Measurements from ENCODE around the gene IMPG2. TPM values are rescaled to one million over a fixed set of nuclear protein-coding genes. Genes with fewer than 3 reads are reported as not detected.
"Not testable (repeated sequence)": the region's sequence is repeated elsewhere in the genome, so short reads cannot be mapped to it uniquely, and the experiment has no call there.

IMPG2 gene
- total RNA-seq (2014; rRNA removed; shearing (Covaris generic)) = 0.08 and 0.20 TPM in 2 replicates

GRCh38 chr3:101320475-101320874 lies at the start of gene IMPG2:
TSS of gene IMPG2 (minus strand) at chr3:101320575. CDS start at chr3:101320372, 203 bp downstream.
- DNase-seq = no peak
- peaks cover 20% of the 10 kb centered on the region for H3K4me1 ChIP-seq
- no peak within 1 kb of the TSS for H3K4me3 ChIP-seq

DNA sequence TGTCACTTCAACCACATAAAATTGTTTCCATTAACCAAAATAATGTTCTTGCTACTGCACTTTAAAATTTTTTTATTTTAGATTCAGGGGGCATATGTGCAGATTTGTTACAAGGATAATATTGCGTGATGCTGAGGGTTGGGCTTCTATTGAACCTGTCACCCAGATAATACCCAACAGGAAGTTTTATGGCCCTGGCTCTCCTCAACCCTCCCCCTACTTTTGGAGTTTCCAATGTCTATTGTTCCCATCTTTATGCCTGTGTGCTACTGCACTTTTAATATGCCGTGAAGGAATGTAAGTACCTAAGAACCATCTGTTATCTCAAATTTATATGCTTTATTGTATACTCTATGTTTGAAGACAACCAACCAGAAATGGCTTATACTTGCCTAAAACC lies 42.0 kb upstream of the IMPG2 start:
- Histone ChIP-seq H3K4me1 (peaks cover 15% of the 10 kb centered on the region), H3K9me3 (replicated peaks) (peaks cover 11% of the 10 kb centered on the region), H3K27me3 (no peaks in the 10 kb centered on the region), H3K36me3 (peaks cover 10% of the 10 kb centered on the region), H3K4me3 (no peak overlapping the region), H3K27ac (peak overlapping the region; percentile 61)
- peak; percentile 25 to 71 for DNase-seq

More at GRCh38 chr3:101320475-101320874, at the start of gene IMPG2:
- H3K9me3 ChIP-seq (replicated peaks) = no peaks in the 10 kb centered on the region
- no peaks in the 10 kb centered on the region for H3K27me3 ChIP-seq
- peak within 1 kb of the TSS; percentile 35 for H3K27ac ChIP-seq
- H3K36me3 ChIP-seq = no peaks in the 10 kb centered on the region; the same call in 1 of the 2 replicates

- no peak for DNase-seq
Observed at GRCh38 chr3:101351829-101352228, 31.5 kb upstream of the IMPG2 start.

DNA sequence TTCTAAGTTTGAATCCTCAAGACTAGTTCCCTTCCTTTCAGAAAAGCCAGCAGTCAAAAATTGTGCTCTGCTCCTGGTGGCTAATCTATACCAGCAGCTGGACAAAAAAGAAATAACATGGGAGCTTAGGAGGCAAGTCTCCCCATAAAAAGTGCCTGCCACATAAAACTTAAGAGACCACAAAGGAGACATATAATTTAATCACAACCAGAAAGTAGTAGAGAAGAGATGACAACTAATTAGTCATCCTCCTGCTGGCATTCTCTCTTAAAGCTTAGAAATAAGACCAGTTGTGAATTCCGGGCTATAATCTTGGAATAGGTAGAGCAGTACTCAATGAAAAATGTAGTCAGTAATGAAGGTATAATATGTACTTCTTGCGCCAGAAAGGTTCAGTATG lies 20.2 kb upstream of the IMPG2 start:
- Histone ChIP-seq H3K27ac (no peak overlapping the region), H3K4me1 (no peaks in the 10 kb centered on the region), H3K27me3 (no peaks in the 10 kb centered on the region), H3K9me3 (replicated peaks) (no peaks in the 10 kb centered on the region), H3K4me3 (no peak overlapping the region), H3K36me3 (peaks cover 22% of the 10 kb centered on the region)
- no peak for DNase-seq

More at GRCh38 chr3:101351829-101352228, 31.5 kb upstream of the IMPG2 start:
- Histone ChIP-seq H3K36me3 (peaks cover 6% of the 10 kb centered on the region; the same call in 1 of the 2 replicates), H3K9me3 (replicated peaks) (peaks cover 8% of the 10 kb centered on the region), H3K4me1 (no peaks in the 10 kb centered on the region), H3K27ac (no peak overlapping the region), H3K27me3 (no peaks in the 10 kb centered on the region), H3K4me3 (no peak overlapping the region)

DNA sequence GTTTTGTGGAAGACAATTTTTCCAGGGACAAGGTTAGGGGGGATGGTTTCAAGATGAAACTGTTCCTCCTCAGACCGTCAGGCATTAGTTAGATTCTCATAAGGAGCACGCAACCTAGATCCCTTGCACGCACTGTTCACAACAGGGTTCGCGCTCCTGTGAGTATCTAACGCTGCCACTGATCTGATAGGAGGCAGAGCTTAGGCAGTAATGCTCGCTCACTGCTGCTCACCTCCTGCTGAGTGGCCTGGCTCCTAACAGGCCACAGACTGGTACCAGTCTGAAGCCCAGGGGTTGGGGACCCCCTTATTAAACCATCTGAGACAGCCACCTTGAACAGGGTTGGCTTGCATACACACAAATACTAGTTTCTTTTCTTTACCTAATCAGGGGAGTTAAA lies 13.5 kb upstream of the IMPG2 start:
- Histone ChIP-seq H3K4me3 (no peak overlapping the region), H3K9me3 (replicated peaks) (no peaks in the 10 kb centered on the region), H3K36me3 (peaks cover 19% of the 10 kb centered on the region), H3K27ac (no peak overlapping the region), H3K4me1 (no peaks in the 10 kb centered on the region), H3K27me3 (no peaks in the 10 kb centered on the region)
- no peak for DNase-seq

GRCh38 chr3:101329016-101329673 lies 8.8 kb upstream of the IMPG2 start:
- H3K4me3 ChIP-seq = no peak overlapping the region
- H3K27ac ChIP-seq = no peak overlapping the region
- peaks cover 3% of the 10 kb centered on the region; the same call in 1 of the 2 replicates for H3K4me1 ChIP-seq
- no peak for DNase-seq
- peaks cover 13% of the 10 kb centered on the region; the same call in 1 of the 2 replicates for H3K36me3 ChIP-seq
- no peaks in the 10 kb centered on the region for H3K9me3 ChIP-seq (replicated peaks)
- no peaks in the 10 kb centered on the region for H3K27me3 ChIP-seq

- peaks cover 16% of the 10 kb centered on the region for H3K4me1 ChIP-seq
- no peaks in the 10 kb centered on the region for H3K27me3 ChIP-seq
- no peaks in the 10 kb centered on the region for H3K9me3 ChIP-seq (replicated peaks)
- H3K36me3 ChIP-seq = peaks cover 9% of the 10 kb centered on the region; the same call in 1 of the 2 replicates
- peak in 1 of 2 experiments; percentile 50 for DNase-seq
- H3K4me3 ChIP-seq = no peak overlapping the region
- H3K27ac ChIP-seq = no peak overlapping the region
Observed at GRCh38 chr3:101325393-101326134, 5.2 kb upstream of the IMPG2 start.

DNA sequence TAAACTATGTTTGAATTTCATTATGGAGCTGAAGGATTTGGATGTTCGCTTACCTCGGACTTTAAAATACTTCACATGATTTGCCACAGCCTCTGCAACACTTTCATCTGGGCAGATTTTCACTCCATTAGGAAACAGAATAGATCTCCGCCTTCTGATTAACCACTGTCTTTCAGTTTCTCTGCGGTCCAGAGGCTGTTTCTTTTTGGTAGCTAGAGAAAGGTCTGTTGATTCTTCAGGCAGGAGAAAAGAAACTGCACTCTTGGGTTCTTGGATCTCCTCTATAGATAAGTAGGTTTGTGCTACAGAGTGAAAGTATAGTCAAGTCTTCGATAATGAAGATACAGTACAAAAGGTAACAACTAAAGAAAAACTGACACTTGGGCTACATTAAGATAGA lies 844 bp downstream of the IMPG2 start:
- DNase-seq = no peak
- H3K4me1 ChIP-seq = peaks cover 17% of the 10 kb centered on the region
- H3K4me3 ChIP-seq = no peak overlapping the region
- no peaks in the 10 kb centered on the region; the same call in 1 of the 2 replicates for H3K36me3 ChIP-seq
- no peak overlapping the region for H3K27ac ChIP-seq
- no peaks in the 10 kb centered on the region for H3K27me3 ChIP-seq
- H3K9me3 ChIP-seq (replicated peaks) = no peaks in the 10 kb centered on the region

DNA sequence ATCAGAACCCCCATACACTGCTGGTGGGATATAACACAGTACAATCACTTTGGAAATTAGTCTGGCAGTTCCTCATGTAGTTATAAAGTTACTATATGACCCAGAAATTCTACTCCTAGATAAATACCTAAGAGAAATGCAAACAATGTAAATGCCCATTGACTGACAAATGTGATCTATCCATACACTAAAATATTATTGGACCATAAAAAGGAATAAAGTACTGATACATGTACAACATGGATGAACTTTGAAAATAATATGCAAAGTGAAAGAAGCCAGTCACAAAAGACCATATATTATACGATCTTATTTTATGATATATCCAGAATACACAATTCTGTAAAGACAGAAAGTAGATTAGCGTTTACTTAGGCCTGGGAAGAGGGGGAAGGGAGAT lies 7.8 kb downstream of the IMPG2 start:
- Histone ChIP-seq H3K4me3 (no peak overlapping the region), H3K27ac (no peak overlapping the region)
- DNase-seq = no peak

GRCh38 chr3:101311676-101312075 lies 8.7 kb downstream of the IMPG2 start:
- Histone ChIP-seq H3K4me3 (no peak overlapping the region), H3K9me3 (replicated peaks) (peaks cover 11% of the 10 kb centered on the region; the same call in 1 of the 2 replicates), H3K36me3 (no peaks in the 10 kb centered on the region), H3K27ac (no peak overlapping the region), H3K27me3 (no peaks in the 10 kb centered on the region), H3K4me1 (no peaks in the 10 kb centered on the region)
- no peak for DNase-seq

More for the DNA sequence above, 7.8 kb downstream of the IMPG2 start:
- Histone ChIP-seq H3K27me3 (no peaks in the 10 kb centered on the region), H3K36me3 (no peaks in the 10 kb centered on the region), H3K4me1 (no peaks in the 10 kb centered on the region), H3K9me3 (replicated peaks) (peaks cover 11% of the 10 kb centered on the region; the same call in 1 of the 2 replicates)

DNA sequence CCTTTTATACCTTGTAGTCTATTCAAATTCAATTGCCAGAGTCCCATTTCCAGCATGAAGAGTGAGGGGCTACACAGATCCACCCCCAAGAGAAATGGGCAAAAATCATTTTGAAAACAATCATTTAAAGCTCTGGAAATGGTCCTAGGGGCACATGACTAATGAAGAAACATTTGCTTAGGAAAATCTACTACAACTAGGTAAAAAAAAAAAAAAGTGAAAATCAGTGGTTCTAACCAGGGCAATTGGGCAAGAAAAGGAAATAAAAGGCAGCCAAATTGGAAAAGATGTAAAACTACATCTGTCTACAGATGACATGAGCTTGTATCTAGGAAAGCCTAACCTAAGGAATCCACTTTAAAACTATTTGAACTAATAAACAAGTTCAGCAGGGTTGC lies 9.4 kb downstream of the IMPG2 start:
- H3K27me3 ChIP-seq = no peaks in the 10 kb centered on the region
- no peak overlapping the region for H3K4me3 ChIP-seq
- no peaks in the 10 kb centered on the region for H3K4me1 ChIP-seq
- no peak overlapping the region for H3K27ac ChIP-seq
- H3K9me3 ChIP-seq (replicated peaks) = peaks cover 11% of the 10 kb centered on the region; the same call in 1 of the 2 replicates
- H3K36me3 ChIP-seq = no peaks in the 10 kb centered on the region
- DNase-seq = no peak

DNA sequence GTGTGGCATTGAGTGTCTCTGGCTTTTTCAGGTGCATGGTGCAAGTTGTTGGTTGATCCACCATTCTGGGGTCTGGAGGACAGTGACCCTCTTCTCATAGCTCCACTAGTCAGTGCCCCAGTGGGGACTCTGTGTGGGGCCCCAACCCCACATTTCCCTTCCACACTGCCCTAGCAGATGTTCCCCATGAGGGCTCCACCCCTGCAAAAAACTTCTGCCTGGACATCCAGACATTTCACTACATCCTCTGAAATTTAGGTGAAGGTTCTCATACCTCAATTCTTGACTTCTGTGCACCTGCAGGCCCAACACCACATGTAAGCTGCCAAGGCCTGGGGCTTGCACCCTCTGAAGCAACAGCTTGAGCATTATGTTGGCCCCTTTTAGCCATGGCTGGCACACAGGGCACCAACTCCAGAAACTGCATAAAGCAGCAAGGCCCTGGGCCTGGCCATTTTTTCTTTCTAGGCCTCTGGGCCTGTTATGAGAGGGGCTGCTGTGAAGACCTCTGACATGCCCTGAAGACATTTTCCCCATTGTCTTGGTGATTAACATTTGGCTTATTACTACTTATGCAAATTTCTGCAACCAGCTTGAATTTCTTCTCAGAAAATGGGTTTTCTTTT lies 12.1 kb downstream of the IMPG2 start:
- not testable (repeated sequence) for H3K4me3 ChIP-seq, H3K4me1 ChIP-seq, H3K27me3 ChIP-seq, DNase-seq, H3K36me3 ChIP-seq, H3K27ac ChIP-seq
- H3K9me3 ChIP-seq (replicated peaks) = peaks cover 11% of the 10 kb centered on the region; the same call in 1 of the 2 replicates

- Histone ChIP-seq H3K27me3 (no peaks in the 10 kb centered on the region), H3K4me1 (no peaks in the 10 kb centered on the region), H3K9me3 (replicated peaks) (peaks cover 5% of the 10 kb centered on the region; the same call in 1 of the 2 replicates), H3K4me3 (no peak overlapping the region), H3K27ac (no peak overlapping the region), H3K36me3 (no peaks in the 10 kb centered on the region)
- DNase-seq = no peak
Observed at GRCh38 chr3:101303836-101304235, 16.5 kb downstream of the IMPG2 start.

GRCh38 chr3:101303089-101303731 lies 17.2 kb downstream of the IMPG2 start:
- Histone ChIP-seq H3K27ac (no peak overlapping the region), H3K27me3 (no peaks in the 10 kb centered on the region), H3K9me3 (replicated peaks) (peaks cover under 1% of the 10 kb centered on the region; the same call in 1 of the 2 replicates), H3K36me3 (no peaks in the 10 kb centered on the region), H3K4me3 (no peak overlapping the region), H3K4me1 (no peaks in the 10 kb centered on the region)
- no peak for DNase-seq
